H1 (cell line): ENCODE measurements around the gene EYA2. TPM values are rescaled to one million over a fixed set of nuclear protein-coding genes. Genes with fewer than 3 reads are reported as not detected.

ENCODE experiments used
- CTCF ChIA-PET: fragments of 300-600 bp; sonication (Branson Sonifier 250); formaldehyde crosslinking; loops from one replicate; lab custom pipeline; 2021; ENCODE audit not compliant: partially characterized antibody; lab: Charles Lee
- POLR2A ChIA-PET: fragments of 300-600 bp; sonication (Branson Sonifier 250); formaldehyde crosslinking; loops from one replicate; lab custom pipeline; 2021; ENCODE audit warnings: inconsistent platforms; ENCODE audit not compliant: partially characterized antibody; lab: Charles Lee
- DNase-seq, 2 experiments: peaks; one replicate each; pipeline versions ENCODE4 v3.0.0 to v3.0.0-alpha.2; 2010 to 2022; ENCODE audit warnings: low spot score in 2 of 2, low read depth in 1 of 2, mixed read lengths in 1 of 2
- FAIRE-seq: peaks from 2 replicates; lab custom pipeline; 2011; peaks lifted over from hg19 to GRCh38; lab: Jason Lieb, UNC
- H2AFZ ChIP-seq: 2 replicates; pipeline ENCODE4 v1.8.1; 2012; ENCODE audit warnings: low read length, inconsistent platforms
- H2AK5ac ChIP-seq: 2 replicates; pipeline ENCODE4 v1.6.1; 2013; ENCODE audit warnings: low read depth, low read length
- H2BK120ac ChIP-seq: replicated peaks from 2 replicates; pipeline ENCODE3; 2013; ENCODE audit warnings: low read depth, low read length, inconsistent platforms
- H2BK12ac ChIP-seq: 2 replicates; pipeline ENCODE4 v1.6.1; 2013; ENCODE audit warnings: low read depth, low read length
- H2BK15ac ChIP-seq: 2 replicates; pipeline ENCODE4 v1.6.1; 2013; ENCODE audit warnings: low read length
- H2BK20ac ChIP-seq: 2 replicates; pipeline ENCODE4 v1.6.1; 2013; ENCODE audit warnings: low read length
- H2BK5ac ChIP-seq: 2 replicates; pipeline ENCODE4 v1.6.1; 2013; ENCODE audit warnings: low read depth, low read length
- H3K14ac ChIP-seq: 2 replicates; pipeline ENCODE4 v1.6.1; 2013; ENCODE audit warnings: inconsistent platforms; ENCODE audit not compliant: insufficient read length
- H3K18ac ChIP-seq: 2 replicates; pipeline ENCODE4 v1.6.1; 2013; ENCODE audit warnings: low read length; ENCODE audit errors: extremely low read depth
- H3K23ac ChIP-seq: 2 replicates; pipeline ENCODE4 v1.6.1; 2013; ENCODE audit warnings: inconsistent platforms; ENCODE audit not compliant: insufficient read length
- H3K23me2 ChIP-seq: 2 replicates; pipeline ENCODE4 v1.6.1; 2013; ENCODE audit warnings: low read depth, low read length
- H3K27ac ChIP-seq: 2 replicates; pipeline ENCODE4 v1.6.1; 2011; ENCODE audit warnings: low read depth, low read length, inconsistent platforms
- H3K27me3 ChIP-seq, 4 experiments: replicated peaks in 1 of 4; 1 replicate in 1 of 4; 2 replicates in 3 of 4; pipeline versions ENCODE4 v1.6.1 to v1.8.1; 2011 to 2013; ENCODE audit warnings: low read length in 3 of 4, mild to moderate bottlenecking in 3 of 4, inconsistent platforms in 2 of 4, mixed read lengths in 2 of 4, moderate library complexity in 1 of 4; ENCODE audit not compliant: control insufficient read depth in 3 of 4, insufficient read depth in 3 of 4; ENCODE audit errors: extremely low read depth in 1 of 4
- H3K36me3 ChIP-seq, 4 experiments: 2 replicates each; pipeline versions ENCODE4 v1.6.1 to v1.8.1; 2011 to 2013; ENCODE audit warnings: mild to moderate bottlenecking in 4 of 4, low read length in 3 of 4, moderate library complexity in 2 of 4, control low read depth in 1 of 4, inconsistent platforms in 1 of 4; ENCODE audit not compliant: insufficient read depth in 4 of 4, control insufficient read depth in 2 of 4
- H3K4ac ChIP-seq: replicated peaks from 2 replicates; pipeline ENCODE3; 2013; ENCODE audit warnings: low read length, low read depth, mixed read lengths, inconsistent platforms; ENCODE audit not compliant: insufficient read length
- H3K4me1 ChIP-seq, 4 experiments: replicated peaks in 1 of 4; 1 replicate in 1 of 4; 2 replicates in 3 of 4; pipeline versions ENCODE4 v1.6.1 to v1.8.1; 2011 to 2013; ENCODE audit warnings: low read length in 3 of 4, inconsistent platforms in 2 of 4, mixed read lengths in 1 of 4; ENCODE audit not compliant: insufficient read depth in 4 of 4, control insufficient read depth in 3 of 4
- H3K4me2 ChIP-seq, 2 experiments: 2 replicates each; pipeline versions ENCODE4 v1.6.1 to v1.8.1; 2011 to 2013; ENCODE audit warnings: low read depth in 2 of 2, low read length in 2 of 2, control low read depth in 1 of 2, inconsistent platforms in 1 of 2, mild to moderate bottlenecking in 1 of 2; ENCODE audit not compliant: insufficient read depth in 1 of 2
- H3K4me3 ChIP-seq, 4 experiments: fragments of 200-600, 300-600 bp in 1 of 4; sonication (generic), shearing (Covaris generic), sonication (Bioruptor Twin) in 1 of 4; 2 replicates each; pipeline versions ENCODE4 v1.5.1 to v1.8.1; 2011 to 2016; ENCODE audit warnings: low read length in 4 of 4, low read depth in 3 of 4, control low read depth in 2 of 4, inconsistent platforms in 2 of 4, mild to moderate bottlenecking in 2 of 4, mixed read lengths in 1 of 4, moderate library complexity in 1 of 4; ENCODE audit not compliant: insufficient read depth in 2 of 4; ENCODE audit errors: extremely low read depth in 1 of 4
- H3K56ac ChIP-seq: replicated peaks from 2 replicates; pipeline ENCODE3; 2013; ENCODE audit warnings: low read depth, mild to moderate bottlenecking, mixed read lengths, low read length, inconsistent platforms; ENCODE audit not compliant: insufficient read length
- H3K79me1 ChIP-seq: 2 replicates; pipeline ENCODE4 v1.6.1; 2013; ENCODE audit warnings: low read depth, low read length, control low read depth
- H3K79me2 ChIP-seq, 2 experiments: 2 replicates each; pipeline versions ENCODE4 v1.6.1 to v1.8.1; 2012 to 2013; ENCODE audit warnings: low read length in 2 of 2, mild to moderate bottlenecking in 2 of 2, inconsistent platforms in 1 of 2; ENCODE audit not compliant: insufficient read depth in 2 of 2, control insufficient read depth in 1 of 2
- H3K9ac ChIP-seq, 4 experiments: replicated peaks in 1 of 4; 1 replicate in 1 of 4; 2 replicates in 3 of 4; pipeline versions ENCODE4 v1.6.1 to v1.8.1; 2011 to 2013; ENCODE audit warnings: low read depth in 3 of 4, low read length in 3 of 4, control low read depth in 2 of 4, mild to moderate bottlenecking in 2 of 4, moderate library complexity in 2 of 4, inconsistent platforms in 1 of 4; ENCODE audit errors: extremely low read depth in 1 of 4
- H3K9me3 ChIP-seq, 2 experiments: 2 replicates each; pipeline versions ENCODE4 v1.6.1 to v1.8.1; 2012 to 2013; ENCODE audit warnings: mild to moderate bottlenecking in 2 of 2, moderate library complexity in 2 of 2, control low read depth in 1 of 2, inconsistent platforms in 1 of 2, low read depth in 1 of 2, low read length in 1 of 2, mixed read lengths in 1 of 2; ENCODE audit not compliant: insufficient read depth in 2 of 2
- H4K20me1 ChIP-seq, 2 experiments: replicated peaks in 1 of 2; 2 replicates each; pipeline versions ENCODE3 to v1.8.1; 2011 to 2013; ENCODE audit warnings: inconsistent platforms in 2 of 2, low read length in 2 of 2, mild to moderate bottlenecking in 1 of 2; ENCODE audit not compliant: insufficient read depth in 2 of 2, control insufficient read depth in 1 of 2
- H4K5ac ChIP-seq: 2 replicates; pipeline ENCODE4 v1.6.1; 2013; ENCODE audit warnings: low read length, low read depth, mixed read lengths, inconsistent platforms; ENCODE audit not compliant: insufficient read length
- H4K8ac ChIP-seq: 2 replicates; pipeline ENCODE4 v1.8.0; 2013; ENCODE audit warnings: mild to moderate bottlenecking, moderate library complexity, low read length, inconsistent platforms; ENCODE audit not compliant: insufficient read depth; ENCODE audit errors: extremely low read depth
- H4K91ac ChIP-seq: replicated peaks from 2 replicates; pipeline ENCODE3; 2013; ENCODE audit warnings: low read length, mixed read lengths, inconsistent platforms; ENCODE audit not compliant: insufficient read length
- CREB1 ChIP-seq: IDR thresholded peaks from 2 replicates; pipeline ENCODE4 v1.6.1; 2012; ENCODE audit warnings: inconsistent platforms
- EP300 ChIP-seq, 2 experiments: IDR thresholded peaks; 1 replicate in 1 of 2; 2 replicates in 1 of 2; pipeline ENCODE4 v1.6.1; 2011 to 2012; ENCODE audit warnings: low read depth in 2 of 2, low read length in 2 of 2, mild to moderate bottlenecking in 2 of 2, borderline replicate concordance in 1 of 2, inconsistent platforms in 1 of 2, moderate library complexity in 1 of 2
- EZH2 ChIP-seq: fragments of 200-600 bp; sonication (generic); IDR thresholded peaks from 2 replicates; pipeline ENCODE4 v1.7.1; 2012; ENCODE audit warnings: low read depth, mild to moderate bottlenecking, moderate library complexity, low read length, inconsistent platforms; ENCODE audit not compliant: severe bottlenecking
- HDAC6 ChIP-seq: IDR thresholded peaks from one replicate; pipeline ENCODE4 v1.7.1; 2012; ENCODE audit warnings: low read depth, mild to moderate bottlenecking, inconsistent platforms, low read length, moderate library complexity
- SP4 ChIP-seq: IDR thresholded peaks from 2 replicates; pipeline ENCODE4 v1.6.1; 2012; ENCODE audit warnings: low read length, inconsistent platforms
- WGBS, 2 experiments: shearing (Covaris generic) in 1 of 2; methylation state at CpG; one replicate each; pipeline versions ENCODE4 v1.1.6 to v1.1.7; 2013 to 2015; ENCODE audit warnings: low lambda C conversion rate in 2 of 2, mixed read lengths in 2 of 2, inconsistent platforms in 1 of 2, low coverage in 1 of 2, missing lambda C conversion rate in 1 of 2; ENCODE audit not compliant: insufficient replicate concordance in 2 of 2, insufficient coverage in 1 of 2, insufficient read length in 1 of 2; ENCODE audit errors: extremely low coverage in 1 of 2, missing lambda C conversion rate in 1 of 2; 5-methylcytosine and 5-hydroxymethylcytosine counted together
- polyA plus RNA-seq, 7 experiments: library from polyadenylated mRNA; depleted of rRNA in 3 of 7; stranded (reverse) in 5 of 7; unstranded in 2 of 7; fragments of >200 nt in 5 of 7; fragments of 200-250 nt in 2 of 7; gene quantifications; 1 replicate in 5 of 7; 2 replicates in 1 of 7; 4 replicates in 1 of 7; pipeline versions ENCODE4 v1.2.1 to v1.2.3, GENCODE V29; 2011 to 2013; ENCODE audit warnings: missing spikeins in 2 of 7, mixed read lengths in 2 of 7
- total RNA-seq: library from RNA; stranded (reverse); fragmentation: NEBNext Ultra II Directional; extraction: Animal tissue kit (Norgen Biotek cat#: 25700); gene quantifications from 2 replicates; pipeline ENCODE4 v1.2.1, GENCODE V29; 2021

EYA2 gene
- total and polyA plus RNA-seq, 2 of the 8 experiments (the other 6 are each of a cell fraction or from before 2014, with no cell fraction given), result 1.6 to 1.7 TPM

DNA sequence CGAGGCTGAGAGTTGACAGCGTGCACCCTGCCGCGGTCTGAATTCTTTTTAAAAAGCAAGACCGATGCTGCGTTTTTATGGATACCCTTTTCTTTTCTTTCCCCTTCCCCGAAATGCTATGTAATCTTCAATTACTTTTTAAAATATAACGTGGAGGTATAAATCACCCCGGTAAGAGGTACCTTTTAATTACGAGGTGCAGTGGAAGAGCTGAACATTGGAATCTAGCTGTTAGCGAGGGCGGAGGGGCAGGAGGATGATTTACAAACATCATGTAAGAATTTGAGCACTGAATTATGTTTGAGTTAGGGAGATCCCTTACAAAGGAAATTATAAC lies 1.2 kb downstream of the EYA2 start:
- peak overlapping the region; percentile 85 to 89 for H3K4me2 ChIP-seq
- H3K27me3 ChIP-seq, result peaks cover 8 to 40% (median 25%) of the 10 kb centered on the region in 4 experiments
- H3K79me1 ChIP-seq, result no peaks in the 10 kb centered on the region
- TF ChIP-seq EP300 (IDR thresholded peaks at IDR 0.05; ENCODE audit: borderline replicate concordance in 1 of 2, low read depth in 2 of 2, low read length in 2 of 2) (no peak), CREB1 (no peak), SP4 (no peak), HDAC6 (no peak), EZH2 (peak; percentile 1)
- POLR2A ChIA-PET, result no interaction called here
- peak overlapping the region; percentile 49 to 68 (median 62); a peak in 7 of 8 replicates for H3K4me3 ChIP-seq
- H3K36me3 ChIP-seq, result no peaks in the 10 kb centered on the region
- no peak overlapping the region for H4K91ac ChIP-seq
- H3K14ac ChIP-seq, result no peak overlapping the region
- H2BK12ac ChIP-seq, result no peak overlapping the region
- no peak for DNase-seq
- H3K9me3 ChIP-seq, result 0 out of 4 replicates have a peak, but pooled peaks cover 0 to 2% of the 10 kb centered on the region in 2 experiments
- H3K79me2 ChIP-seq, result no peaks in the 10 kb centered on the region
- FAIRE-seq, result no peak
- no peak overlapping the region for H4K5ac ChIP-seq
- 16% methylated on average over 12 of the region's 12 CpGs; no CpG with 5 or more reads in 1 of the 2 experiments for WGBS, 2 experiments
- H3K27ac ChIP-seq, result no peak overlapping the region
- CTCF ChIA-PET, result interaction anchor here (1.6 kb wide), 1 partner anchor 16 kb away, joined by 5 read pairs; no protein-coding TSS in a partner anchor
- no peaks in the 10 kb centered on the region for H4K20me1 ChIP-seq
- no peak overlapping the region for H2AFZ ChIP-seq
- H2BK15ac ChIP-seq, result no peak overlapping the region
- no peak overlapping the region for H3K18ac ChIP-seq
- H2BK5ac ChIP-seq, result no peak overlapping the region
- H2BK20ac ChIP-seq, result no peak overlapping the region
- H3K23me2 ChIP-seq, result peaks cover 7% of the 10 kb centered on the region; the same call in 1 of the 2 replicates
- no peak overlapping the region for H3K4ac ChIP-seq
- peaks cover 0 to 4% (median under 1%) of the 10 kb centered on the region in 4 experiments; a peak in 1 of 7 replicates for H3K4me1 ChIP-seq
- H2AK5ac ChIP-seq, result no peak overlapping the region
- no peak overlapping the region for H3K56ac ChIP-seq
- no peak overlapping the region for H3K9ac ChIP-seq
- H2BK120ac ChIP-seq, result no peak overlapping the region
- no peak overlapping the region for H3K23ac ChIP-seq
- no peak overlapping the region for H4K8ac ChIP-seq
